GM23338 (cell line): ENCODE measurements around the gene BHLHE41. TPM values are rescaled to one million over a fixed set of nuclear protein-coding genes. Genes with fewer than 3 reads are reported as not detected.

Experiments used
- ATAC-seq: fragments of 200-7000 bp; cut with Tn5 transposase; 3 replicates; pipeline ENCODE4 v1.9.1; 2020
- DNase-seq: peaks from one replicate; pipeline ENCODE4 v3.0.0-alpha.2; 2015; ENCODE audit warnings: low spot score
- H2AFZ ChIP-seq: fragments of 200-600 bp; sonication (generic); 2 replicates; pipeline ENCODE4 v1.8.0; 2016; ENCODE audit warnings: antibody characterized with exemption, mild to moderate bottlenecking, moderate library complexity
- H3F3A ChIP-seq: fragments of 200-600 bp; sonication (generic); replicated peaks from 2 replicates; pipeline ENCODE4 v1.8.0; 2017; ENCODE audit warnings: antibody characterized with exemption, mixed run types, low read depth
- H3K27ac ChIP-seq: fragments of 200-600 bp; sonication (generic); 2 replicates; pipeline ENCODE4 v1.6.1; 2016; ENCODE audit warnings: low read depth
- H3K27me3 ChIP-seq: fragments of 200-600 bp; sonication (generic); 2 replicates; pipeline ENCODE4 v1.8.0; 2016; ENCODE audit warnings: mild to moderate bottlenecking, mixed run types, moderate library complexity; ENCODE audit not compliant: insufficient read depth
- H3K36me3 ChIP-seq: fragments of 200-600 bp; sonication (generic); 2 replicates; pipeline ENCODE4 v1.8.0; 2016; ENCODE audit warnings: mild to moderate bottlenecking; ENCODE audit not compliant: insufficient read depth
- H3K4me1 ChIP-seq: fragments of 200-600 bp; sonication (generic); 2 replicates; pipeline ENCODE4 v1.8.0; 2016; ENCODE audit warnings: mild to moderate bottlenecking, moderate library complexity; ENCODE audit not compliant: insufficient read depth
- H3K4me2 ChIP-seq: fragments of 200-600 bp; sonication (generic); 2 replicates; pipeline ENCODE4 v1.7.1; 2017; ENCODE audit warnings: mixed run types
- H3K4me3 ChIP-seq: fragments of 200-600 bp; sonication (generic); 2 replicates; pipeline ENCODE4 v1.6.1; 2016; ENCODE audit warnings: mixed run types
- H3K79me2 ChIP-seq: fragments of 200-600 bp; sonication (generic); replicated peaks from 2 replicates; pipeline ENCODE4 v1.8.0; 2017; ENCODE audit warnings: mild to moderate bottlenecking; ENCODE audit not compliant: insufficient read depth
- H3K9me2 ChIP-seq: fragments of 200-600 bp; sonication (generic); 2 replicates; pipeline ENCODE4 v1.8.0; 2017; ENCODE audit not compliant: insufficient read depth
- H4K20me1 ChIP-seq: fragments of 200-600 bp; sonication (generic); replicated peaks from 2 replicates; pipeline ENCODE4 v1.8.0; 2017; ENCODE audit warnings: mild to moderate bottlenecking; ENCODE audit not compliant: insufficient read depth
- H3K27ac Mint-ChIP-seq: 2 replicates; pipeline ENCODE4 v1.8.0; 2020; ENCODE audit warnings: inconsistent platforms, mild to moderate bottlenecking, moderate library complexity, mixed read lengths
- H3K27me3 Mint-ChIP-seq: 3 replicates; pipeline ENCODE4 v1.8.0; 2022; ENCODE audit warnings: low read depth, mild to moderate bottlenecking, moderate library complexity, mixed read lengths, inconsistent platforms; ENCODE audit not compliant: insufficient read depth, poor library complexity
- H3K36me3 Mint-ChIP-seq: 3 replicates; pipeline ENCODE4 v1.8.0; 2021; ENCODE audit warnings: low read depth, mild to moderate bottlenecking, inconsistent platforms, moderate library complexity, mixed read lengths
- H3K4me1 Mint-ChIP-seq: 3 replicates; pipeline ENCODE4 v1.8.0; 2020; ENCODE audit warnings: mild to moderate bottlenecking, inconsistent platforms, mixed read lengths
- H3K4me3 Mint-ChIP-seq: 3 replicates; pipeline ENCODE4 v1.8.0; 2021; ENCODE audit warnings: moderate library complexity, mild to moderate bottlenecking, inconsistent platforms, mixed read lengths
- H3K9me3 Mint-ChIP-seq: 3 replicates; pipeline ENCODE4 v1.8.0; 2020; ENCODE audit warnings: moderate library complexity, mild to moderate bottlenecking, inconsistent platforms, mixed read lengths
- CREB1 ChIP-seq: fragments of 250-450 bp; sonication (Bioruptor Pico); IDR thresholded peaks from 2 replicates; pipeline ENCODE4 v1.5.0; 2020; ENCODE audit warnings: low read depth, mild to moderate bottlenecking, moderate library complexity
- CTCF ChIP-seq, 2 experiments: fragments of 200-600 bp in 1 of 2; sonication (generic) in 1 of 2; conservative IDR thresholded peaks; 2 replicates each; pipeline versions ENCODE4 v1.5.1 to v1.6.1; 2016 to 2017; ENCODE audit warnings: antibody characterized with exemption in 2 of 2, low read depth in 2 of 2, mild to moderate bottlenecking in 2 of 2, moderate library complexity in 1 of 2
- EZH2 ChIP-seq: fragments of 200-600 bp; sonication (generic); IDR thresholded peaks from one replicate; pipeline ENCODE4 v1.8.0; 2017; ENCODE audit warnings: antibody characterized with exemption, mild to moderate bottlenecking, low read depth; ENCODE audit not compliant: unreplicated experiment
- EZH2phosphoT487 ChIP-seq: fragments of 200-600 bp; sonication (generic); IDR thresholded peaks from one replicate; pipeline ENCODE4 v1.8.1; 2018; ENCODE audit warnings: antibody characterized with exemption; ENCODE audit not compliant: unreplicated experiment
- NANOG ChIP-seq: IDR thresholded peaks from 2 replicates; pipeline ENCODE4 v1.6.1; 2016; ENCODE audit warnings: antibody characterized with exemption, borderline replicate concordance
- POLR2AphosphoS5 ChIP-seq: IDR thresholded peaks from 2 replicates; pipeline ENCODE4 v1.6.1; 2016; ENCODE audit warnings: antibody characterized with exemption, low read depth
- REST ChIP-seq: IDR thresholded peaks from one replicate; pipeline ENCODE4 v1.6.1; 2018; ENCODE audit warnings: antibody characterized with exemption; ENCODE audit not compliant: unreplicated experiment
- ZNF114 ChIP-seq: fragments of 250-450 bp; sonication (Bioruptor Pico); IDR thresholded peaks from 2 replicates; pipeline ENCODE4 v1.5.0; 2020; ENCODE audit warnings: mild to moderate bottlenecking, moderate library complexity
- ZNF331 ChIP-seq: fragments of 250-450 bp; sonication (Bioruptor Pico); IDR thresholded peaks from 2 replicates; pipeline ENCODE4 v1.5.0; 2020; ENCODE audit warnings: low read depth, mild to moderate bottlenecking, moderate library complexity
- polyA plus RNA-seq: library from polyadenylated mRNA; unstranded; fragments of >200 nt; fragmentation: Nextera tagmentation; extraction: Ambion mirVana; gene quantifications from 2 replicates; pipeline ENCODE4 v1.2.1, GENCODE V29; 2016
- total RNA-seq: library from RNA; depleted of rRNA; stranded (reverse); fragments of >200 nt; shearing (Covaris generic); gene quantifications from 2 replicates; pipeline ENCODE4 v1.2.3, GENCODE V29; 2014
- TF ChIP-seq, protein P1 (sequence below): IDR thresholded peaks from 2 replicates; pipeline ENCODE4 v1.6.1; 2016; ENCODE audit warnings: antibody characterized with exemption

The BHLHE41 gene
- total and polyA plus RNA-seq, 2 experiments from 2014 or later, result 1.6 to 2.9 TPM

DNA sequence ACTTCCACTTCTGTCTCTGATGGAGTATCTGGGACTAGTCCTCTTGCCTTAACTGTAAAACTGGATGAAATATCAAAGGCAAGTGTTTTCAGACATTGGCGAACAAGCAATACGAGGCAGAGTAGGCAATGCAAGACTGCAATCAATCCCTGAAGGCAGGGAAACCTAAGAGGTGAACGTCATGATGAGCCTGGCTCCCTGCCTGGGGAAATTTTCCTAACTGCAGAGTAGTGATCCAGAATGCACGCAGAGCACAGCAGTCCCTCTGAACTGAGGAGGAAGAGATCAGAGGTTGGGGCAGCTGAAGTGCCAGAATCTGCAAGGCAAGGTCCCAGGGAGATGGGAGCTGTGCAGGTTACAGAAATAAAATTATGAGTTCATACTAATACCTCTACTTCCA is 18.5 kb downstream of the BHLHE41 start:
- peaks cover 24% of the 10 kb centered on the region for H3K4me1 Mint-ChIP-seq
- H2AFZ ChIP-seq, result no peak overlapping the region
- no peak for DNase-seq

DNA sequence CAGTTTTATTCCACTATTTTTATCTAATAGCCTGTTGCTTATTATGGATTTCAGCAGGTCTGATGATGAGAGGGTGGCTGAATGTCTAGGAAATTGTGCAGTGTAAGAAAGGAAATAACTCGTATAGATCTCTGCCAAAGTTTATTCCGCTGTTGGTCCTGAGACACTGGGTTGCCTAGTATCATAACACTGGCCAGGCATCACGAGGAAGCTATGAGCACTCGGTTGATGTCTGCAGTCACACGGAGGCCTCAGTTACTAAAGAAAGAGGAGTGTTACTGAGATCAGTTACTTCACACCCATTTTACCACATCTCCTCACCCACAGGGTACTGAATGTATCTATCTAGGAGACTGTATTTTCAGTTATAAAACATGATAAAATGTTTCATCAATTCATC is 21.9 kb downstream of the BHLHE41 start:
- Mint-ChIP-seq H3K4me3 (no peak overlapping the region), H3K9me3 (no peaks in the 10 kb centered on the region), H3K4me1 (peaks cover 9% of the 10 kb centered on the region; the same call in 2 of the 3 replicates), H3K36me3 (no peaks in the 10 kb centered on the region), H3K27ac (no peak overlapping the region), H3K27me3 (peaks cover 3% of the 10 kb centered on the region)
- no peak for DNase-seq
- TF ChIP-seq CREB1 (no peak), CTCF (conservative IDR thresholded peaks at IDR 0.05; ENCODE audit: low read depth in 2 of 2) (no peak), NANOG (no peak), ZNF114 (CRISPR knock-in tag) (no peak), EZH2phosphoT487 (no peak)
- no peaks in the 10 kb centered on the region for H3K79me2 ChIP-seq
- no peak overlapping the region for H2AFZ ChIP-seq
- no peak overlapping the region for H3K4me2 ChIP-seq
- no peaks in the 10 kb centered on the region for H4K20me1 ChIP-seq
- H3K27me3 ChIP-seq, result no peaks in the 10 kb centered on the region
- H3K27ac ChIP-seq, result no peak overlapping the region
- no peaks in the 10 kb centered on the region for H3K9me2 ChIP-seq
- no peak for ATAC-seq
- H3F3A ChIP-seq, result no peaks in the 10 kb centered on the region
- H3K4me1 ChIP-seq, result no peaks in the 10 kb centered on the region
- H3K36me3 ChIP-seq, result no peaks in the 10 kb centered on the region
- no peak overlapping the region for H3K4me3 ChIP-seq

More for the DNA sequence above, 18.5 kb downstream of the BHLHE41 start:
- Histone ChIP-seq H3K36me3 (no peaks in the 10 kb centered on the region), H3K9me2 (no peaks in the 10 kb centered on the region), H3K4me3 (no peak overlapping the region), H3K4me1 (peaks cover 9% of the 10 kb centered on the region), H3K27ac (no peak overlapping the region), H3F3A (no peaks in the 10 kb centered on the region), H4K20me1 (no peaks in the 10 kb centered on the region), H3K27me3 (no peaks in the 10 kb centered on the region), H3K4me2 (no peak overlapping the region), H3K79me2 (no peaks in the 10 kb centered on the region)
- Mint-ChIP-seq H3K4me3 (no peak overlapping the region), H3K9me3 (no peaks in the 10 kb centered on the region), H3K36me3 (no peaks in the 10 kb centered on the region; the same call in 2 of the 3 replicates), H3K27ac (no peak overlapping the region), H3K27me3 (peaks cover 3% of the 10 kb centered on the region)
- no peak for ATAC-seq
- TF ChIP-seq, protein P1, sequence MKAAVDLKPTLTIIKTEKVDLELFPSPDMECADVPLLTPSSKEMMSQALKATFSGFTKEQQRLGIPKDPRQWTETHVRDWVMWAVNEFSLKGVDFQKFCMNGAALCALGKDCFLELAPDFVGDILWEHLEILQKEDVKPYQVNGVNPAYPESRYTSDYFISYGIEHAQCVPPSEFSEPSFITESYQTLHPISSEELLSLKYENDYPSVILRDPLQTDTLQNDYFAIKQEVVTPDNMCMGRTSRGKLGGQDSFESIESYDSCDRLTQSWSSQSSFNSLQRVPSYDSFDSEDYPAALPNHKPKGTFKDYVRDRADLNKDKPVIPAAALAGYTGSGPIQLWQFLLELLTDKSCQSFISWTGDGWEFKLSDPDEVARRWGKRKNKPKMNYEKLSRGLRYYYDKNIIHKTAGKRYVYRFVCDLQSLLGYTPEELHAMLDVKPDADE, result no peak
- no peak for TF ChIP-seq ZNF331 (CRISPR knock-in tag)

DNA sequence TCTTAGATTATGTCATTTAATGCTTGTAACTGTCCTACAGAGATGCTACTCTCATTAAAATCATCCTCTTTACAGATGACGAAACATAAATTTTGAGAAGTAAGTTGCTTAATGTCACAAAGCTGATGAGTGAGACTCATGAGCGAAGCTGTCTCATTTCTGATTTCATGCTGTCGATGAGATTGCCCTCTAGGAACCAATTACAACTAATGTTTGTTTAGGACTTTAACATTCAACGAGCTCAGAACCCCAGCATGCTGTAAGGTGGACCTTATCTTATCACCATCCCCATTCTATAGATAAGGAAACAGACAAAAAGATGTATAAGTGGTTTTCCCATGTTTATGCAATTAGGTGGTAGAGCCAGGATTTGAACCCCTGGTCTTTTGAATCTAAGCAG is 23.1 kb downstream of the BHLHE41 start:
- Histone ChIP-seq H3K27me3 (no peaks in the 10 kb centered on the region), H3K9me2 (no peaks in the 10 kb centered on the region), H3F3A (no peaks in the 10 kb centered on the region), H3K36me3 (no peaks in the 10 kb centered on the region), H3K4me3 (no peak overlapping the region), H3K27ac (no peak overlapping the region), H3K4me2 (no peak overlapping the region), H2AFZ (no peak overlapping the region), H3K79me2 (no peaks in the 10 kb centered on the region), H3K4me1 (no peaks in the 10 kb centered on the region), H4K20me1 (no peaks in the 10 kb centered on the region)
- Mint-ChIP-seq H3K4me1 (peaks cover 9% of the 10 kb centered on the region), H3K27me3 (peaks cover 3% of the 10 kb centered on the region), H3K9me3 (no peaks in the 10 kb centered on the region), H3K27ac (no peak overlapping the region), H3K4me3 (no peak overlapping the region), H3K36me3 (no peaks in the 10 kb centered on the region)
- ATAC-seq (no peak), DNase-seq (no peak)
- no peak for TF ChIP-seq EZH2phosphoT487
- no peak for TF ChIP-seq POLR2AphosphoS5
- no peak for TF ChIP-seq REST
- no peak for TF ChIP-seq CTCF (conservative IDR thresholded peaks at IDR 0.05; ENCODE audit: low read depth in 2 of 2)
- no peak for TF ChIP-seq ZNF331 (CRISPR knock-in tag)
- no peak for TF ChIP-seq CREB1
- no peak for TF ChIP-seq NANOG
- TF ChIP-seq EZH2, result no peak
- TF ChIP-seq ZNF114 (CRISPR knock-in tag), result no peak
